HEK293T (cell line): Measurements from ENCODE around the gene INPP4B.

Source experiments
- CTBP1 ChIP-seq: fragments of 450-650 bp; IDR thresholded peaks from 2 replicates; pipeline ENCODE4 v1.6.1; 2016; ENCODE audit warnings: borderline replicate concordance
- ELF4 ChIP-seq: fragments of 450-650 bp; IDR thresholded peaks from 2 replicates; pipeline ENCODE4 v1.6.1; 2017; ENCODE audit warnings: antibody characterized with exemption
- FOXK2 ChIP-seq: fragments of 450-650 bp; IDR thresholded peaks from 2 replicates; pipeline ENCODE4 v1.6.1; 2016; ENCODE audit warnings: mild to moderate bottlenecking
- L3MBTL2 ChIP-seq: fragments of 450-650 bp; conservative IDR thresholded peaks from 2 replicates; pipeline ENCODE4 v1.6.1; 2016; ENCODE audit warnings: mild to moderate bottlenecking
- SP1 ChIP-seq: fragments of 450-650 bp; IDR thresholded peaks from 2 replicates; pipeline ENCODE4 v1.6.1; 2017
- SUZ12 ChIP-seq: fragments of 450-650 bp; IDR thresholded peaks from 2 replicates; pipeline ENCODE4 v1.6.1; 2016; ENCODE audit warnings: mild to moderate bottlenecking
- TF ChIP-seq, protein P1 (sequence below): fragments of 450-650 bp; IDR thresholded peaks from 2 replicates; pipeline ENCODE4 v1.6.1; 2016

GRCh38 chr4:142045996-142046395 lies 800.1 kb downstream of the INPP4B start:
- no peak for TF ChIP-seq L3MBTL2
- TF ChIP-seq, protein P1, sequence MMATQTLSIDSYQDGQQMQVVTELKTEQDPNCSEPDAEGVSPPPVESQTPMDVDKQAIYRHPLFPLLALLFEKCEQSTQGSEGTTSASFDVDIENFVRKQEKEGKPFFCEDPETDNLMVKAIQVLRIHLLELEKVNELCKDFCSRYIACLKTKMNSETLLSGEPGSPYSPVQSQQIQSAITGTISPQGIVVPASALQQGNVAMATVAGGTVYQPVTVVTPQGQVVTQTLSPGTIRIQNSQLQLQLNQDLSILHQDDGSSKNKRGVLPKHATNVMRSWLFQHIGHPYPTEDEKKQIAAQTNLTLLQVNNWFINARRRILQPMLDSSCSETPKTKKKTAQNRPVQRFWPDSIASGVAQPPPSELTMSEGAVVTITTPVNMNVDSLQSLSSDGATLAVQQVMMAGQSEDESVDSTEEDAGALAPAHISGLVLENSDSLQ: no peak
- no peak for TF ChIP-seq SP1
- no peak for TF ChIP-seq CTBP1
- no peak for TF ChIP-seq FOXK2
- no peak for TF ChIP-seq ELF4
- TF ChIP-seq SUZ12: no peak
